TTC549 (cell line): ENCODE results near the gene AP5B1.

Experiments
- FAIRE-seq: peaks from 2 replicates; lab custom pipeline; 2012; peaks lifted over from hg19 to GRCh38; lab: Jason Lieb, UNC

AP5B1 gene, protein sequence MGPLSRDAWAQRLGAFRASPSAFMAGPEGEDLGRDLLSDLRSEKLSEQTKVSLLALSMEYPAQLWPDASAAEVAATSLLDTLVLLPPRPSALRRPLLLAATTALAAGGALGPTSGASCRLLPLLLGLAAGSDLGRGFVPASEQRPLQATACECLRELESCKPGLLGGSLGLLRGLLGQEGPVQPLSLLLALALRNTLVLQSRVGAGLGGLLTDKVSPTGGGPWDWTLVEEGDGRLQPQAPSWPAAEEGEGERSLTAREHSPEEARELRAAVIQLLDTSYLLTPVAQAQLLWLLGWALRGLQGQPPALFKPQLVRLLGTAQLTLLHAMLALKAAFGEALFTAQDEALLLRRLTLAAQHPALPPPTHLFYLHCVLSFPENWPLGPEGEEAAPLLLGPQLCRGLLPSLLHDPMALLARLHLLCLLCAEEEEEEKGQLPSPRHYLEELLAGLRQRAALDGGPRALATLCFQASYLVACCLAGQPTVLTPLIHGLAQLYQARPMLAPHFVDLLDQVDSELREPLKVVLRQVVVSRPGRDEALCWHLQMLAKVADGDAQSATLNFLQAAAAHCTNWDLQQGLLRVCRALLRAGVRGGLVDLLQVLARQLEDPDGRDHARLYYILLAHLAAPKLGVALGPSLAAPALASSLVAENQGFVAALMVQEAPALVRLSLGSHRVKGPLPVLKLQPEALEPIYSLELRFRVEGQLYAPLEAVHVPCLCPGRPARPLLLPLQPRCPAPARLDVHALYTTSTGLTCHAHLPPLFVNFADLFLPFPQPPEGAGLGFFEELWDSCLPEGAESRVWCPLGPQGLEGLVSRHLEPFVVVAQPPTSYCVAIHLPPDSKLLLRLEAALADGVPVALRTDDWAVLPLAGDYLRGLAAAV

DNA sequence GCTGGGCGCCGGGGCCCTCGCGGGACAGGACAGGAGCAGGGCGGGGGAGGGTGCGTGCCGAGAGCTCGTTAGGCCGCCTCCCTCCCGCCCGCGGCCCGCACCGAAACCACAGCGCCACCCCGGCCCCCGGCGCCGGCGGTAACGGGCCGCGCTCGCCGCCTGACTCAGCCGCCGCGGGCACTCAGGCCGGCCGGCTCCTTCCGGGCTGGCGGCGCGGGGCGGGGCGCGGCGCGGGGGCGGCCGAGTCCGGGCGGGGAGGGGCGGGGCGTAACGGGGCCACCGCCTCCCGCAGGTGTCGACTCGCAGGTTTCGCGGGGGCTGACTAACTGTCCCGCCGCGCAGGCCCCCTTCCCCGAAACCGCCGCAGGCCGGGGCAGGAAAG is at the start of gene AP5B1:
Gene AP5B1 (minus strand): TSS at position 207 of the 382 bp plus-strand sequence. CDS start 385 bp downstream, outside the sequence.
- no peak for FAIRE-seq

DNA sequence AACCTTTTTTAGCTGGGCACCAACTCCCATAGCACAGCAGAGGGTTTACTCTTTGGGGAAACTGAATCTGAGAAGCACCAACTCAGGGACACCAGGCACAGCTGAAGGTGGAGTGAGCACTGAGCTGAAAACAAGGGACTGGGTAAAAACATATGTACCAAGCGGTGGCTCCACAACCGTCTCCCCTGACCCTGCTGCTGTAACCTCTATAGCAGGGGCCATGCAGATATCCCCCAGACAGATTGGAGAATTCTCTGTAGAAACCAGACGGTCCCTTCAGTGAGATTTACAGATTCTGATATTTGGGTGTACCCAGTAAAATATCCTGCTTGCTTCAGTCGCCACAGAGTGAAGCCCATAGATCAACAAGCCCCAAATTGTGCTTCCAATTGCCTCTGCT is 48.7 kb upstream of the AP5B1 start:
- no peak for FAIRE-seq

DNA sequence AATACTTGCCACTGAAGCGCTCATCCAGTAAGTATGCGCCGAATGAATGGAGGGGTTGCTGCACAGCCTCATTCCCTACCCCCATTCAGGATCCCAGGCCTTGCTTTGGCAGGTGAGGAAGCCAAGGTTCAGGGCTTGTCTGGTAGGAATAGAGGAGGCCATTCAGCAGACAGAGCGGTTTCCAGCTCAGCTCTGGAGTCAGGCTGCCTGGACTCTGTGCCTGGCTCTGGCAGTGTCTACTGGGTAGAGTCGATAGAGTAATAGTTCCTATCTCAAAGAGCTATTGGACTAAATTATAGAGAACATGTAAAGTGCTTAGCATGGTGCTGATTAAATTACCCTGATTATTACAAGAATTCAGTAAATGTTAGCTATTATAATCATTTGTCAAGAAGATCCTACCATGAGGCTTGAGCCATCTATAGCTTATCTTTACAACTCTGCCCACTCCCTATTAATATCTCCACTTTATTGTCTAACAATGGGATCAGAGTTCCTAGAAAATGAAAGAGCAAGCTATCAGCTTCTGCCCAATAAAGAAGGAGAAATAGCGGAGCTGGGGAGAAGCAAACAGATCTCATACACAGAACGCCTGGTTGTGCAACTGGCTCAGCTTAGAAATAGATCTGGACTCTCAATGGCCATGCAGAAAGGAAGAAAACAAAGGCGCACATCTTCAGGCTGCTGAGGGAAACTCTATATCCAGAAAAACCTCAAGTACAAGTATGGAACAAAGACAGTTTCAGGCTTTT is 46.4 kb upstream of the AP5B1 start:
- no peak for FAIRE-seq

GRCh38 chr11:65822776-65823528 is 42.2 kb upstream of the AP5B1 start:
- no peak for FAIRE-seq

- no peak for FAIRE-seq
Measured at GRCh38 chr11:65821107-65821506, 40.3 kb upstream of the AP5B1 start.

DNA sequence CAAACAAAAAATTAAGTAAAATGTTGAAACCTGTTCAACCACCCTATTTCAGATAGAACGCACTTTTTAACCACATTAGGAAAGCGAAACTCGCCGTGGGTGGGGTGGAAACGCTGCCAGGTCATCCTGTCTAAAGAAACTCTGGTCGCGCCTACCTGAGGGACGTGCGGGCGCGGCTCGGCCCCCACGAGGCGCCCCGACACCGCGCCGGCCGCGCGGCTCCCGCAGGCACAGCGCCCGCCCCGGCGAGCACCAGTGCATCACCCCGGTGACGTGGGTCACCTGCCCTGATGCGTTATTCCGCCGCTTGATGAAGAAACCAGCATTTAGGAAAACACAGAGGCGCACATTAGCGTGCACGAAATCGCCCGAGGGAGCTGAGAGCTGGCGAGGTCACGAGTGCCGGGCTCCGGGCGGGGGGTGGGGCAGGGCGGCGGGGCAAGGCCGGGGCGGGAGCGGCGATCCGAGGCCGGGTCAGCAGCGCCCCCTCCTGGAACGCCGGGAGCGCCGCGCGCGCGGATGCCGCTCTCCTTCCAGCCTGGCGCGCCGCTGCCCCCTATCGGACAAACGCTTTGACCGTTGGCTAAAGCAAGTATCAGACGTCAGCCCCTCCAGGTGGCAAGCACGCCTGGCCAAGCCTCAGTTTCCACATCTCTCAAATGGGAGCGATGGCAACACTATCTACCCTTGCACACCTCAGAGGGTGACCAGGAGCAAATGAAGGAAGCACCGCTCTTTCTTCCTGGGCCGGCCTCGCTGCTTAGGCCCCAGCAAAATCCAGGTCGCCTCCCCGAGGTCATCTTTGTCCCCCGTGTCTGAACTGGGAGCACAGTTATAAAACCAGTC is 37.3 kb upstream of the AP5B1 start:
- FAIRE-seq = no peak

- FAIRE-seq = no peak
Measured at GRCh38 chr11:65817312-65817834, 36.6 kb upstream of the AP5B1 start.

GRCh38 chr11:65816696-65817095 is 35.9 kb upstream of the AP5B1 start:
- no peak for FAIRE-seq

GRCh38 chr11:65814986-65815565 is 34.3 kb upstream of the AP5B1 start:
- no peak for FAIRE-seq

- FAIRE-seq = no peak
Measured at GRCh38 chr11:65814131-65814985, 33.6 kb upstream of the AP5B1 start.

- no peak for FAIRE-seq
Measured at GRCh38 chr11:65811764-65812475, 31.1 kb upstream of the AP5B1 start.

DNA sequence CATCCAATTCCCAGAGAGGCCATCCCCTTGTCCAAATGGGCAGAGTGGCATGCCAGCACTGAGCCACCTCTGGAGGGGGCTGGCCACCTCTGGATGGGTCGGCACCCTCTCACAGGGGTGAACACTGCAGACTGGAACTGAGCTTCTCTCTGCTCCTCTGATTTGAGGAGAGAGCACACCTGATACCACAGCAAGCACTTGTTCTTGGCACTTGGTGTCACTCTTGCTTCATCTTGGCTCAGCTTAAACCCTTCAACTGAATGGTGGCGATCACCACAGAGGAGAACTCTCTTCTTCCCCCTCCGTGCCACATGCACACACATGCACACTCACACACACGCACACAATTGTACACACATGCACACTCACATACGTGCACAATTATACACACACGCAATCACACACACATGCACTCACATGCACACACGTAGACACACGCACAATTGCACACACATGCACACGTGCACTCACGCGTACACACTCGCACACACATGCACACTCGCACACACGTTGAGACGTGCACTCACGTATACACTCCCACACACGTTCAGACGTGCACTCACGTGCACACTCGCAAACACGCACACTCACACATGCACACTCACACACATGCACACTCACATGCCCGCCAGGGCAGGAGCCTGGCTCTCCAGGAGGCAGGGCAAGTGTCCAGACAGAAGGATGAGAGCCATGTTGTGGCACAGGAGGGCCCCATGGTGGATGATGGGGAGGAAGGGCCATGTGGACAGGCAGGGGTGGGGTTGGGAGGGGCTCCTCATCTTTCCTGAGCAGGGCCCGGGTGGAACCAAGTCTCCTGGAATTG is 29.5 kb upstream of the AP5B1 start:
- no peak for FAIRE-seq

GRCh38 chr11:65809496-65809895 is 28.7 kb upstream of the AP5B1 start:
- no peak for FAIRE-seq

GRCh38 chr11:65808744-65809341 is 28.1 kb upstream of the AP5B1 start:
- no peak for FAIRE-seq

- no peak for FAIRE-seq
Measured at GRCh38 chr11:65806979-65807378, 26.2 kb upstream of the AP5B1 start.

GRCh38 chr11:65803797-65804492 is 23.2 kb upstream of the AP5B1 start:
- no peak for FAIRE-seq

- FAIRE-seq = no peak
Measured at GRCh38 chr11:65802841-65803240, 22.1 kb upstream of the AP5B1 start.
